Natural killer cell (primary cell): ENCODE data around the gene COL11A2. TPM values are rescaled to one million over a fixed set of nuclear protein-coding genes. Genes with fewer than 3 reads are reported as not detected.

Experiments
- ATAC-seq, 3 donors: fragments of 150-1000 bp in 2 of 3; fragments of 200-7000 bp in 1 of 3; cut with Tn5 transposase; 1 replicate in 1 of 3; 2 replicates in 2 of 3; pipeline ENCODE4 v1.10.0; 2021; ENCODE audit warnings: mild to moderate bottlenecking in 2 of 3, moderate library complexity in 2 of 3
- DNase-seq, 2 donors: peaks; one replicate each; pipeline versions ENCODE4 v3.0.0 to v3.0.0-alpha.2; 2013 to 2021; ENCODE audit warnings: mixed read lengths in 1 of 2
- H3K27ac ChIP-seq: one replicate; pipeline ENCODE4 v1.5.1; 2013; ENCODE audit warnings: mild to moderate bottlenecking, low read length
- H3K27me3 ChIP-seq: one replicate; pipeline ENCODE4 v1.6.1; 2013; ENCODE audit warnings: low read length; ENCODE audit not compliant: control insufficient read depth, insufficient read depth
- H3K36me3 ChIP-seq: one replicate; pipeline ENCODE4 v1.6.1; 2013; ENCODE audit warnings: low read length; ENCODE audit not compliant: control insufficient read depth, insufficient read depth
- H3K4me1 ChIP-seq: one replicate; pipeline ENCODE4 v1.6.1; 2013; ENCODE audit warnings: low read length; ENCODE audit not compliant: control insufficient read depth, insufficient read depth
- H3K4me3 ChIP-seq: one replicate; pipeline ENCODE4 v1.5.1; 2013; ENCODE audit warnings: low read length
- H3K9me3 ChIP-seq: one replicate; pipeline ENCODE4 v1.6.1; 2013; ENCODE audit warnings: low read length; ENCODE audit not compliant: control insufficient read depth, insufficient read depth
- H3K27ac Mint-ChIP-seq, 2 donors: one replicate each; pipeline ENCODE4 v1.8.0; 2022; ENCODE audit warnings: mild to moderate bottlenecking in 2 of 2, mixed read lengths in 2 of 2, moderate library complexity in 1 of 2
- H3K27me3 Mint-ChIP-seq, 2 donors: one replicate each; pipeline ENCODE4 v1.8.0; 2022; ENCODE audit warnings: low read depth in 2 of 2, mixed read lengths in 2 of 2
- H3K36me3 Mint-ChIP-seq: one replicate; pipeline ENCODE4 v1.8.0; 2022; ENCODE audit warnings: mixed read lengths
- H3K4me1 Mint-ChIP-seq, 2 donors: one replicate each; pipeline ENCODE4 v1.8.0; 2022; ENCODE audit warnings: mixed read lengths in 2 of 2
- H3K4me3 Mint-ChIP-seq: one replicate; pipeline ENCODE4 v1.8.0; 2022; ENCODE audit warnings: mild to moderate bottlenecking, moderate library complexity, mixed read lengths
- H3K9me3 Mint-ChIP-seq, 2 donors: one replicate each; pipeline ENCODE4 v1.8.0; 2022; ENCODE audit warnings: mixed read lengths in 2 of 2
- CTCF ChIP-seq: fragments of 200-600 bp; IDR thresholded peaks from one replicate; pipeline ENCODE4 v1.8.0; 2022; ENCODE audit warnings: antibody characterized with exemption
- WGBS: methylation state at CpG from one replicate; pipeline ENCODE4 v1.1.7; 2013; ENCODE audit warnings: missing lambda C conversion rate; ENCODE audit not compliant: insufficient coverage; 5-methylcytosine and 5-hydroxymethylcytosine counted together
- intact Hi-C: fragments of 100-400 bp; cut with micrococcal nuclease; formaldehyde crosslinking; loops from one replicate; pipeline ENCODE4 v1.14.2; 2022
- total RNA-seq, 4 donors: library from RNA; stranded (reverse); fragments of 120-200 nt in 1 of 4; gene quantifications; one replicate each; pipeline versions ENCODE4 v1.2.3 to v1.2.4, GENCODE V29; 2013 to 2022

Gene COL11A2
- total RNA-seq, 3 donors from 2014 or later (not counting 1 experiment from before 2014, with no cell fraction given) = 0.93 to 2.0 (median 0.94) TPM

GRCh38 chr6:33167374-33168283 is 24.6 kb downstream of the COL11A2 start:
- DNase-seq (no peak), ATAC-seq (no peak)
- Histone ChIP-seq H3K9me3 (no peaks in the 10 kb centered on the region), H3K27ac (no peak overlapping the region), H3K4me3 (no peak overlapping the region), H3K27me3 (no peaks in the 10 kb centered on the region), H3K36me3 (no peaks in the 10 kb centered on the region), H3K4me1 (no peaks in the 10 kb centered on the region)
- H3K27me3 Mint-ChIP-seq = peaks cover 0 to 10% of the 10 kb centered on the region in 2 donors
- intact Hi-C loops = no loop called here
- TF ChIP-seq CTCF = no peak
- H3K27ac Mint-ChIP-seq = no peak overlapping the region
- 94% methylated on average over 16 of the region's 19 CpGs for WGBS
- no peaks in the 10 kb centered on the region for H3K4me1 Mint-ChIP-seq
- H3K36me3 Mint-ChIP-seq = no peaks in the 10 kb centered on the region
- H3K9me3 Mint-ChIP-seq = no peaks in the 10 kb centered on the region
- no peak overlapping the region for H3K4me3 Mint-ChIP-seq

GRCh38 chr6:33166811-33167210 is 25.5 kb downstream of the COL11A2 start:
- Mint-ChIP-seq H3K9me3 (no peaks in the 10 kb centered on the region), H3K27ac (no peak overlapping the region), H3K27me3 (peaks cover 0 to 10% of the 10 kb centered on the region in 2 donors), H3K4me3 (no peak overlapping the region), H3K4me1 (peaks cover 2 to 3% of the 10 kb centered on the region in 2 donors), H3K36me3 (no peaks in the 10 kb centered on the region)
- TF ChIP-seq CTCF = no peak
- Histone ChIP-seq H3K4me3 (no peak overlapping the region), H3K27ac (no peak overlapping the region), H3K9me3 (no peaks in the 10 kb centered on the region), H3K27me3 (no peaks in the 10 kb centered on the region), H3K36me3 (no peaks in the 10 kb centered on the region), H3K4me1 (peaks cover 4% of the 10 kb centered on the region)
- no peak for DNase-seq
- intact Hi-C loops = no loop called here
- ATAC-seq = no peak
- 80% methylated on average over 5 of the region's 7 CpGs for WGBS

- Mint-ChIP-seq H3K4me1 (peaks cover 7 to 8% of the 10 kb centered on the region in 2 donors), H3K27ac (no peak overlapping the region), H3K9me3 (no peaks in the 10 kb centered on the region), H3K4me3 (no peak overlapping the region), H3K27me3 (peaks cover 0 to 12% of the 10 kb centered on the region in 2 donors), H3K36me3 (no peaks in the 10 kb centered on the region)
- TF ChIP-seq CTCF = no peak
- Histone ChIP-seq H3K4me1 (peaks cover 8% of the 10 kb centered on the region), H3K36me3 (no peaks in the 10 kb centered on the region), H3K4me3 (no peak overlapping the region), H3K9me3 (no peaks in the 10 kb centered on the region), H3K27ac (no peak overlapping the region), H3K27me3 (no peaks in the 10 kb centered on the region)
- WGBS = 80% methylated on average over 6 of the region's 6 CpGs
- ATAC-seq (no peak), DNase-seq (no peak)
- intact Hi-C loops = no loop called here
These were observed 25.9 kb downstream of the COL11A2 start for GRCh38 chr6:33166363-33166762.
